Small intestine (tissue), 16 donors: Measurements from ENCODE around the gene DTX1. TPM values are rescaled to one million over a fixed set of nuclear protein-coding genes. Genes with fewer than 3 reads are reported as not detected.

Experiments used
- DNase-seq, 2 donors: peaks; one replicate each; pipeline versions ENCODE4 v3.0.0 to v3.0.0-alpha.2; 2013
- FAIRE-seq: peaks from 2 replicates; lab custom pipeline; 2012; peaks lifted over from hg19 to GRCh38; lab: Jason Lieb, UNC
- H3K27ac ChIP-seq, 3 donors: one replicate each; pipeline ENCODE4 v1.5.1; 2013; ENCODE audit warnings: low read length in 2 of 3, mild to moderate bottlenecking in 2 of 3, control low read depth in 1 of 3, inconsistent platforms in 1 of 3, low read depth in 1 of 3, moderate library complexity in 1 of 3
- H3K27me3 ChIP-seq, 3 donors: one replicate each; pipeline ENCODE4 v1.6.1; 2013; ENCODE audit warnings: low read length in 3 of 3, inconsistent platforms in 1 of 3; ENCODE audit not compliant: control insufficient read depth in 3 of 3, insufficient read depth in 3 of 3
- H3K36me3 ChIP-seq, 3 donors: one replicate each; pipeline ENCODE4 v1.6.1; 2013; ENCODE audit warnings: low read length in 3 of 3, inconsistent platforms in 1 of 3, low read depth in 1 of 3, mild to moderate bottlenecking in 1 of 3, moderate library complexity in 1 of 3; ENCODE audit not compliant: control insufficient read depth in 3 of 3, insufficient read depth in 2 of 3
- H3K4me1 ChIP-seq, 3 donors: one replicate each; pipeline ENCODE4 v1.6.1; 2013; ENCODE audit warnings: low read length in 2 of 3, inconsistent platforms in 1 of 3, low read depth in 1 of 3, mild to moderate bottlenecking in 1 of 3, moderate library complexity in 1 of 3; ENCODE audit not compliant: control insufficient read depth in 3 of 3, insufficient read depth in 2 of 3
- H3K4me3 ChIP-seq, 3 donors: one replicate each; pipeline ENCODE4 v1.5.1; 2013; ENCODE audit warnings: low read length in 3 of 3, control low read depth in 1 of 3, inconsistent platforms in 1 of 3, low read depth in 1 of 3, mild to moderate bottlenecking in 1 of 3, moderate library complexity in 1 of 3
- H3K9me3 ChIP-seq, 2 donors: one replicate each; pipeline ENCODE4 v1.6.1; 2013; ENCODE audit warnings: low read depth in 1 of 2, low read length in 1 of 2; ENCODE audit not compliant: control insufficient read depth in 2 of 2, insufficient read depth in 1 of 2
- WGBS, 3 donors: extraction: QIAGEN DNeasy Blood & Tissue Kit; methylation state at CpG; one replicate each; pipeline ENCODE4 v1.1.7; 2013; 5-methylcytosine and 5-hydroxymethylcytosine counted together
- long read RNA-seq, 10 donors: transcript quantifications; one replicate each; lab custom pipeline, GENCODE V29; 2026
- polyA plus RNA-seq, 4 donors: library from polyadenylated mRNA; stranded (reverse) in 3 of 4; unstranded in 1 of 4; fragments of 200-250 nt in 3 of 4; fragments of 120-200 nt in 1 of 4; gene quantifications; one replicate each; pipeline versions ENCODE4 v1.2.1 to v1.2.3, GENCODE V29; 2013
- donor health status: healthy with polysubstance abuse.
- donor health status: control.
- donor health status: control.
- donor health status: Bipolar disorder and iron deficiency.
- donor health status: healthy.

Gene DTX1
- polyA plus RNA-seq, result 1 to 10 TPM in 3 of 4 donors, under 1 TPM in 1; 0.45 to 4.8 (median 4.2) TPM
- long read RNA-seq, donor 1, result 0 reads
- long read RNA-seq, donor 2, partial matches to known transcripts, result 0 of 1 reads
- long read RNA-seq, donor 2, other reads (novel, unspliced or antisense), result 0 of 1 reads
- long read RNA-seq, donor 3, partial matches to known transcripts, result 0 of 1 reads
- long read RNA-seq, donor 3, other reads (novel, unspliced or antisense), result 0 of 1 reads
- long read RNA-seq, donor 4, partial matches to known transcripts, result 0 of 1 reads
- long read RNA-seq, donor 4, other reads (novel, unspliced or antisense), result 0 of 1 reads
- long read RNA-seq, donor 5, result 0 reads
- long read RNA-seq, donor 6, partial matches to known transcripts, result 0 of 1 reads
- long read RNA-seq, donor 6, other reads (novel, unspliced or antisense), result 0 of 1 reads
- long read RNA-seq, donor 7, result 0 reads
- long read RNA-seq, donor 8, result 0 reads
- long read RNA-seq, donor 9, result 0 reads
- long read RNA-seq, donor 10, partial matches to known transcripts, result 0 of 2 reads
- long read RNA-seq, donor 10, other reads (novel, unspliced or antisense), result 0 of 2 reads

DNA sequence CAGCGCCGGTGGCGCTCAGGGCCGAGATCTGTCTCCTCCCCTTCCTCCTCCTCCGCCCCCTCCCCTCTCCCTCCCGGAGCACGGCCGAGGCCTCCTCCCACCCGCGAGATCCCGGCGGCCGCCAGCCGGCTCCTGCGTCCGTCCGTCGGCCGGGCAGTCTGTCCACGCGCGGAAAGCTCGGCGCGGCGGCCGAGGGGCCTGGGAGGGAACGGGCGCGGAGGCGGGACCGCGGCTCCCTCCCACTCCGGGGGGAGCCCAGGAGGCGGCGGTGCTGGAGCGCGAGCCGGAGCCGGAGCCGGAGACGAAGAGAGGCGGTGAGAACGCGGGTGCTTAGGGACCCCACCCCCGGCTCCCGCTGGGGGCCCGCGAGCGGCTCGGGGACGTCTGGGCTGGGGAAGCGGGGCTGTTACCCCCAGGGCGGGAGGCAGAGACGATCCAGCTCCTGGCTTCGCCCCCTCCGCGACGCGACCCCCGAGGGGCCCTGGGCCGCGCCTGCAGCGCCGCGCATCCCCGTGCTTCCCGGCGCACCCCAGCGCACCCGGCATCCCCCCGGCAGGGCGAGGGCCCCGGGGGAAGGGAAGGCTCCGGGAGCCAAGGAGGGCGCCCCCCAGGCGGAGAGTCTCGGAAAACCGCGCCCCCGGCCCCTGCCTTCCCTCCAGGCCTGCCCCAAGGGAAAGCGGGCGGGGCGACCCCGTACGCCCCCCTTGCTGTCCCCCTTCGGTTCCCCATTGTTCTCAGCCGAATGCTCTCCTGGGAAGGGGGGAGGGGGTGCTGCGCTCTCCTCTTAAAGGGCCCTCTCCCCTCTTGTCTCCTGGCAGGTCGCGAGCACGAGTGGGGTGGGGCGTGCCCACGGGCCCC is at the start of gene DTX1:
DTX1 (plus strand) TSS at position 100 of the 858 bp plus-strand sequence. CDS start 1,463 bp downstream, outside the sequence.
- H3K4me3 ChIP-seq, result peak within 1 kb of the TSS; percentile 27 to 51 (median 50)
- no peak for DNase-seq
- no peaks in the 10 kb centered on the region for H3K4me1 ChIP-seq
- 1 to 6% (median 4%) methylated on average over 46 to 94 of the region's 94 CpGs for WGBS, 3 donors
- no peaks in the 10 kb centered on the region for H3K36me3 ChIP-seq
- peak within 1 kb of the TSS in 1 of 3 donors; percentile 20 for H3K27ac ChIP-seq
- peaks cover 0 to 34% (median 2%) of the 10 kb centered on the region in 3 donors for H3K27me3 ChIP-seq
- no peak for FAIRE-seq
- no peaks in the 10 kb centered on the region for H3K9me3 ChIP-seq

DNA sequence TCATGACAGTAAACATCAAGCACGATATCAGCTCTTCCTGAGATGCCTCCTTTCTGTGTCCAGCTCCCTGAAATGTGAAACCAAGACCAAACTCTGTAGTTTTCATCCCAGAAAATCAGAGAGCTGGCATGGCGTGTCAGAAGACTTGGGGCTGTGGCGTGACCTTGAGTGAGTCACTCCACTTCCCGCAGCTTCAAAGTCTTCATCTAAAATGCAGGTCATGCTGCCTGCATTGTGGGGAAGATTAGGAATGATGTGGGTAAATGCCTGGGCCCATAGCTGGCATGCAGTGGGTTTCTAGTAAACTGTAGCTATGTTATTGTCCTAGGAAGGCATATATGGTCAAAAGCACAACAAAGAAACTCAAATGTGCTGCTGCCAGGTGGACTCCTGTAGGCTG is 49.4 kb upstream of the DTX1 start:
- Histone ChIP-seq H3K27me3 (no peaks in the 10 kb centered on the region), H3K36me3 (peaks cover 0 to 18% (median 2%) of the 10 kb centered on the region in 3 donors), H3K4me3 (no peak overlapping the region), H3K4me1 (no peaks in the 10 kb centered on the region), H3K27ac (no peak overlapping the region), H3K9me3 (no peaks in the 10 kb centered on the region)
- FAIRE-seq (no peak), DNase-seq (no peak)
- WGBS, 3 donors, result 75 to 86% (median 81%) methylated on average over 4 of the region's 4 CpGs

DNA sequence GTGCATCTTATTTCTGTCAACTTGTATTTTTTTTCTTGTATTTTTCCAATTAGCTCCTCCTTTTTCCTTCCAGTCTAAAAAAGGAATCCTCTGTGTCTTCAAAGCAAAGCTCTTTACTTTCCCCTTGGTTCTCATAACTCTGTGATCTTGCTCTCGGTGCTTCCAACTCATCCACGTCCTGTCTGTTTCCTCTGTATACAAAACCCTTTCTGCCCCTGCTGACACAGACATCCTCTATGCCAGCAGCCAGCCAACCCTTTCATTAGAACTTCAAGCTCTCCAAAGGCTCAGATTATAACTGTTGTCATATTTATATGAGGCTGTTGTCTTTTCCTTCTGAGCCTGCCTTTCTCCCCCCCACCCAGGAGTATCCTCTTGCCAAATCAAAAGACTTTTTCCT is 45.8 kb upstream of the DTX1 start:
- no peak for DNase-seq
- Histone ChIP-seq H3K4me3 (no peak overlapping the region), H3K9me3 (no peaks in the 10 kb centered on the region), H3K4me1 (no peaks in the 10 kb centered on the region), H3K27ac (no peak overlapping the region), H3K27me3 (peaks cover 0 to 5% (median 0%) of the 10 kb centered on the region in 3 donors), H3K36me3 (peaks cover 0 to 15% (median 2%) of the 10 kb centered on the region in 3 donors)
- FAIRE-seq, result no peak
- WGBS, 3 donors, result 71 to 90% (median 88%) methylated on average over 2 of the region's 2 CpGs

DNA sequence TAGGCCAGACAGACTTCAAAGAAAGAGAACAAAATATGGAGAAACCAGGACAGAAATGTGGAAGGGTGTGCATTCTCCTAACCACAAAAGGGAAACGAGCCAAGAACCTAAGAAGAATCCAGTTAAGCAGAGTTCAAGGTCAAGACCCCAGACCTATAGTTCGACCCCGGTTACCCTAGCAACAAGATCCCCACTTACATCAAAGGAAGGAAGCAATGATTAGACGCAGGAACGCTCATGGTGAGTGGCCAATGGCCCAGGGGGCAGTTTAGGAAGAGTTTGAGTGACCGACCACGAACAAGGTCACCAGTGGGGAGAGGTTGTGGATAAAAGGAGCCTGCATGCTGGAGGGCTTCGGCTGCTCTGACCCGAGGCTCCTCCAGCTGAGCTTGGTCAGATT is 42.0 kb upstream of the DTX1 start:
- no peaks in the 10 kb centered on the region for H3K4me1 ChIP-seq
- WGBS, 3 donors, result 59 to 72% (median 68%) methylated on average over 9 of the region's 9 CpGs
- H3K9me3 ChIP-seq, result no peaks in the 10 kb centered on the region
- H3K27me3 ChIP-seq, result peaks cover 0 to 5% (median 0%) of the 10 kb centered on the region in 3 donors
- no peak for DNase-seq
- H3K27ac ChIP-seq, result no peak overlapping the region
- peaks cover 0 to 4% (median 0%) of the 10 kb centered on the region in 3 donors for H3K36me3 ChIP-seq
- FAIRE-seq, result no peak
- H3K4me3 ChIP-seq, result no peak overlapping the region

DNA sequence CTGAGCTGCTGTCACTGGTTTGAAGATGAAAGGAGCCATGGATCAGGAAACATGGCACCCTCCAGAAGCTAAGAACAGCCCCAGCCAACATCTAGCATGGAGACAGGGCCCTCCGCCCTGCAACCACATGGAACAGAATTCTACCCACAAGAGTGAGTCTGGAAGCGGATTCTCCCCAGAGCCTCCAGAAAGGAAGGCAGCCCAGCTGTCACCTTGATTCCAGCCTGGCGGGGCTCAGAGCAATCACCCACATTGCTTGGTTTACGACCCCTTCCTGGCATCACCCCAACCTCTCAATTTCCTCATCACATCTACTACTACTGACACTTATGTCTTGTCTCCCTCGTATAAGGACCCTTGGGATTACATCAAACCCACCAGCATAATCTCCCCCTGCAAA is 39.7 kb upstream of the DTX1 start:
- Histone ChIP-seq H3K36me3 (no peaks in the 10 kb centered on the region), H3K9me3 (no peaks in the 10 kb centered on the region), H3K27ac (no peak overlapping the region), H3K4me1 (no peaks in the 10 kb centered on the region), H3K4me3 (no peak overlapping the region), H3K27me3 (peaks cover 0 to 5% (median 0%) of the 10 kb centered on the region in 3 donors)
- no peak for DNase-seq
- FAIRE-seq, result no peak
- WGBS, 3 donors, result 48 to 70% (median 66%) methylated on average over 5 of the region's 5 CpGs

DNA sequence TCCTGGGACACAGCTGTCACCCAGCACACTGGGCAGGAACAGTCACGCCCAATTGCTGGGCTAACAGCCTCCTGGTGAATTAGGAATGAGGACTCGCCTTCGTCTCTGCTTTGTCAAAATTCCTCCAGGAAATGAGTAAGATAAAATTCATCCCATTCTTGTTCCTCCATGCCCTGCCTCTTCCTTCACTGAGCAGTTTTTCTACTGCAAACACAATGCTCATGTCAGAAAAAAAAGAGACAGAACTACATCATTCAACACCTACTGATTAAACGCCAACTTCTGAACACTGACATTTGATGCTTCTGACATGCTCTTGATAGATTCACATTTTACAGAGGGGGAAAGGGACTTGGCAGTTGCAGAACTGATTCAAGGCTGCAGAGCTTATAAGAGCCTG is 37.5 kb upstream of the DTX1 start:
- FAIRE-seq (no peak), DNase-seq (no peak)
- Histone ChIP-seq H3K9me3 (no peaks in the 10 kb centered on the region), H3K27ac (no peak overlapping the region), H3K27me3 (peaks cover 0 to 5% (median 0%) of the 10 kb centered on the region in 3 donors), H3K4me1 (no peaks in the 10 kb centered on the region), H3K4me3 (no peak overlapping the region), H3K36me3 (no peaks in the 10 kb centered on the region)
- WGBS, 3 donors, result 40 to 57% (median 57%) methylated on average over 4 of the region's 4 CpGs

DNA sequence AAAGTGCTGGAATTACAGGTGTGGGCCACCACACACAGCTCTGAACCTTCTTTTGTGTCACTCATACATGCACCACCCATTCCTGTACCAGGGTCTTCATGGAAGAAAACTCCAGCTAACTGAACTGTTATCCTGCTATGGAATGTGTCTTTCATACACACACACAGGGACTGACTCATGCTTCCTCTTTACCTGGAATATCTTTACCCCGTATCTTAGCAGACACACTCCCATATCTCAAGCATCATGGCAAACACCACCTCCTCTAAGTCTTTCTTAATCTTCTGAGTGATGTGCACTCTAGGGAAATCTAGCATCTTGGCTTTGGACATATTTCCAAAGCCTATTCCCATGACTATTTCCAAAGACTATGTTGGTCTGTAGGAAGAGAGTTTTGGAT is 35.0 kb upstream of the DTX1 start:
- Histone ChIP-seq H3K4me3 (no peak overlapping the region), H3K27me3 (no peaks in the 10 kb centered on the region), H3K36me3 (no peaks in the 10 kb centered on the region), H3K27ac (no peak overlapping the region), H3K4me1 (no peaks in the 10 kb centered on the region), H3K9me3 (no peaks in the 10 kb centered on the region)
- WGBS, 3 donors, result 78 to 88% (median 81%) methylated on average over 1 of the region's 1 CpG
- FAIRE-seq, result no peak
- no peak for DNase-seq
